Left lung (tissue), 10 donors: Measurements from ENCODE around the gene ALDH6A1. TPM values are rescaled to one million over a fixed set of nuclear protein-coding genes. Genes with fewer than 3 reads are reported as not detected.

Experiments
- ATAC-seq: fragments of 200-7000 bp; cut with Tn5 transposase; one replicate; pipeline ENCODE4 v1.9.1; 2020; ENCODE audit warnings: moderate library complexity
- DNase-seq, 4 donors: peaks; one replicate each; pipeline ENCODE4 v3.0.0-alpha.2; 2013 to 2020
- H3K27ac ChIP-seq, 2 donors: fragments of 200-600 bp; sonication (generic) in 1 of 2; one replicate each; pipeline versions ENCODE4 v1.5.0 to v1.8.0; 2020 to 2021
- H3K27me3 ChIP-seq, 2 donors: fragments of 200-600 bp; sonication (generic) in 1 of 2; one replicate each; pipeline versions ENCODE4 v1.5.0 to v1.8.0; 2020 to 2021
- H3K36me3 ChIP-seq, 2 donors: fragments of 200-600 bp; sonication (generic) in 1 of 2; one replicate each; pipeline versions ENCODE4 v1.5.0 to v1.8.0; 2020 to 2021
- H3K4me1 ChIP-seq, 2 donors: fragments of 200-600 bp; one replicate each; pipeline ENCODE4 v1.8.0; 2021
- H3K4me3 ChIP-seq, 2 donors: fragments of 200-600 bp; sonication (generic) in 1 of 2; one replicate each; pipeline versions ENCODE4 v1.5.0 to v1.8.0; 2020 to 2021; ENCODE audit warnings: mild to moderate bottlenecking in 1 of 2
- H3K9me3 ChIP-seq, 2 donors: fragments of 200-600 bp; sonication (generic) in 1 of 2; one replicate each; pipeline versions ENCODE4 v1.5.0 to v1.8.0; 2020 to 2021
- intact Hi-C, 2 donors: fragments of 100-400 bp; cut with DNase I; formaldehyde crosslinking; loops; one replicate each; pipeline versions ENCODE4 v1.11.2 to v1.14.2; 2022
- polyA plus RNA-seq, 6 donors: library from polyadenylated mRNA; unstranded; fragments of 120-200 nt; gene quantifications; one replicate each; pipeline ENCODE4 v1.2.1, GENCODE V29; 2013; ENCODE audit not compliant: insufficient read length in 6 of 6
- total RNA-seq, 2 donors: library from RNA; stranded (reverse); fragmentation: NEBNext Ultra II Directional; extraction: Animal tissue kit (Norgen Biotek cat#: 25700); gene quantifications; one replicate each; pipeline ENCODE4 v1.2.1, GENCODE V29; 2021
- TF ChIP-seq, protein P1 (sequence below), 2 donors: fragments of 200-600 bp; sonication (generic) in 1 of 2; IDR thresholded peaks; one replicate each; pipeline versions ENCODE4 v1.5.0 to v1.8.0; 2021; ENCODE audit warnings: antibody characterized with exemption in 2 of 2
- donor health status: DM: no; HTN: yes; CAD: no.
- donor health status: DM: no; HTN: no; CAD: no.

The ALDH6A1 gene
- total and polyA plus RNA-seq, 8 donors = 23.0 to 62.4 (median 29.0) TPM

DNA sequence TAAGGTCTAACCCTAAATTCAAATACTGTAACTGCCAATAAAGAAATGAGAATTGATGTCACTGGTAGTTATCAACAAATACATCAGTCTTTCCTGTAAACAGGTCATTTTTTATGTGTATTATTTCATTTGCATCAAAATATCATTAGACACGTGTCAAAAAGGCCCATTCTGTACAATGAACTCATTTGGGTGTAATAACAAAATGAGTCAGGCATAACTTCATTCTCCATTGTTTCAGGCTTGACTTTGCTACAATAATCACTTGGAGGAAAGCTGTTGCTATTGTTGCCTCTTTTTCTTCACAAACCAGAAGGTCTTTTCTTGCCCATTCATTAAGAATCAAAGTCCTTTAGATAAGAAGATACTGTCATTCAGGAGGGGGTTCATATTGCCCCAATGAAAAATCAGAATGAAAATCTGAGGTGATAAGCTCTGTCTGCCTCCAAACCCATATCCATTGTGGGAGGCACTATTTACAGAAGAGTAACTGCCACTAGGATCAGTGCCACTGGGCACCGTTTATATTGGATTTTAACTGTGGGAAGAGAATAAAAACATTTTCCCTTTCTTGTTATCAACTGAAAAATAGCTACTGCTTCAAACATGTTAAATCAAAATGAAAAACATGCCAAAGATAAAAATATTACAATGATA lies 75.3 kb downstream of the ALDH6A1 start:
- H3K36me3 ChIP-seq = peaks cover 0 to 58% of the 10 kb centered on the region in 2 donors
- ATAC-seq = no peak
- intact Hi-C loops = no loop called here
- H3K4me3 ChIP-seq = no peak overlapping the region
- H3K9me3 ChIP-seq = no peaks in the 10 kb centered on the region
- no peak for DNase-seq
- TF ChIP-seq, protein P1, sequence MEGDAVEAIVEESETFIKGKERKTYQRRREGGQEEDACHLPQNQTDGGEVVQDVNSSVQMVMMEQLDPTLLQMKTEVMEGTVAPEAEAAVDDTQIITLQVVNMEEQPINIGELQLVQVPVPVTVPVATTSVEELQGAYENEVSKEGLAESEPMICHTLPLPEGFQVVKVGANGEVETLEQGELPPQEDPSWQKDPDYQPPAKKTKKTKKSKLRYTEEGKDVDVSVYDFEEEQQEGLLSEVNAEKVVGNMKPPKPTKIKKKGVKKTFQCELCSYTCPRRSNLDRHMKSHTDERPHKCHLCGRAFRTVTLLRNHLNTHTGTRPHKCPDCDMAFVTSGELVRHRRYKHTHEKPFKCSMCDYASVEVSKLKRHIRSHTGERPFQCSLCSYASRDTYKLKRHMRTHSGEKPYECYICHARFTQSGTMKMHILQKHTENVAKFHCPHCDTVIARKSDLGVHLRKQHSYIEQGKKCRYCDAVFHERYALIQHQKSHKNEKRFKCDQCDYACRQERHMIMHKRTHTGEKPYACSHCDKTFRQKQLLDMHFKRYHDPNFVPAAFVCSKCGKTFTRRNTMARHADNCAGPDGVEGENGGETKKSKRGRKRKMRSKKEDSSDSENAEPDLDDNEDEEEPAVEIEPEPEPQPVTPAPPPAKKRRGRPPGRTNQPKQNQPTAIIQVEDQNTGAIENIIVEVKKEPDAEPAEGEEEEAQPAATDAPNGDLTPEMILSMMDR (IDR thresholded peaks at IDR 0.05) = no peak
- no peaks in the 10 kb centered on the region for H3K27me3 ChIP-seq
- no peak overlapping the region for H3K27ac ChIP-seq
- no peaks in the 10 kb centered on the region for H3K4me1 ChIP-seq

Other genes with a start within 250 kb of the ALDH6A1 start
- 1 to 10 TPM; 9.9 to 10.0 TPM for gene PTGR2, start 232.6 kb downstream of the ALDH6A1 start, total RNA-seq
- gene PTGR2, start 232.6 kb downstream of the ALDH6A1 start, polyA plus RNA-seq = 10 to 100 TPM; 10.1 to 17.2 (median 12.2) TPM
- gene ZNF410, start 197.6 kb downstream of the ALDH6A1 start, total RNA-seq = 10 to 100 TPM; 38.7 to 41.6 TPM
- 10 to 100 TPM; 46.0 to 55.6 (median 51.5) TPM for gene ZNF410, start 197.6 kb downstream of the ALDH6A1 start, polyA plus RNA-seq
- 1 to 10 TPM; 3.0 to 3.9 TPM for gene FAM161B, start 134.4 kb downstream of the ALDH6A1 start, total RNA-seq
- 10 to 100 TPM; 10.7 to 14.2 (median 13.7) TPM for gene FAM161B, start 134.4 kb downstream of the ALDH6A1 start, polyA plus RNA-seq
- 10 to 100 TPM; 17.8 to 18.5 TPM for gene COQ6, start 134.2 kb downstream of the ALDH6A1 start, total RNA-seq
- 10 to 100 TPM; 30.3 to 38.0 (median 31.8) TPM for gene COQ6, start 134.2 kb downstream of the ALDH6A1 start, polyA plus RNA-seq
- gene ENTPD5, start 65.2 kb downstream of the ALDH6A1 start, total RNA-seq = 10 to 100 TPM; 18.7 TPM
- 10 to 100 TPM; 16.0 to 18.5 (median 17.4) TPM for gene ENTPD5, start 65.2 kb downstream of the ALDH6A1 start, polyA plus RNA-seq
- 1 to 10 TPM; 2.2 to 5.1 TPM for gene BBOF1, start 65.1 kb downstream of the ALDH6A1 start, total RNA-seq
- 10 to 100 TPM; 11.1 to 36.3 (median 15.4) TPM for gene BBOF1, start 65.1 kb downstream of the ALDH6A1 start, polyA plus RNA-seq
- 10 to 100 TPM; 10.1 to 12.0 TPM for gene LIN52, start 503 bp upstream of the ALDH6A1 start, total RNA-seq
- gene LIN52, start 503 bp upstream of the ALDH6A1 start, polyA plus RNA-seq = 10 to 100 TPM; 13.3 to 16.7 (median 16.1) TPM
- not detected for gene VSX2, start 155.0 kb upstream of the ALDH6A1 start, total RNA-seq
- not detected for gene VSX2, start 155.0 kb upstream of the ALDH6A1 start, polyA plus RNA-seq
- gene ABCD4, start 218.5 kb upstream of the ALDH6A1 start, total RNA-seq = 10 to 100 TPM; 37.0 to 41.1 TPM
- gene ABCD4, start 218.5 kb upstream of the ALDH6A1 start, polyA plus RNA-seq = 100 to 1,000 TPM; 105 to 136 (median 123) TPM